Neural cell (in vitro differentiated cells): ENCODE measurements around the gene RBM20. TPM values are rescaled to one million over a fixed set of nuclear protein-coding genes. Genes with fewer than 3 reads are reported as not detected.

Experiments
- H2AFZ ChIP-seq: fragments of 200-600, 300-800 bp; sonication (generic), shearing (Covaris generic); 2 replicates; pipeline ENCODE4 v1.6.0; 2014; ENCODE audit warnings: low read depth, mild to moderate bottlenecking, antibody characterized with exemption, low read length, moderate library complexity
- H3F3A ChIP-seq: fragments of 200-600 bp; shearing (Covaris generic); 2 replicates; pipeline ENCODE4 v1.6.1; 2016; ENCODE audit warnings: mild to moderate bottlenecking, moderate library complexity, mixed read lengths, antibody characterized with exemption, low read length; ENCODE audit not compliant: insufficient read depth, poor library complexity, severe bottlenecking
- H3K27ac ChIP-seq: fragments of 200-600, 300-800 bp; sonication (generic), shearing (Covaris generic); 2 replicates; pipeline ENCODE4 v1.5.1; 2014; ENCODE audit warnings: mild to moderate bottlenecking, low read length, moderate library complexity
- H3K27me3 ChIP-seq: fragments of 300-800, 200-600 bp; sonication (generic), shearing (Covaris generic); 2 replicates; pipeline ENCODE4 v1.6.0; 2014; ENCODE audit warnings: mild to moderate bottlenecking, low read depth, low read length, moderate library complexity; ENCODE audit not compliant: insufficient read depth
- H3K36me3 ChIP-seq: fragments of 300-800, 200-600 bp; sonication (generic), shearing (Covaris generic); 2 replicates; pipeline ENCODE4 v1.5.1; 2014; ENCODE audit warnings: mild to moderate bottlenecking, antibody characterized with exemption, low read length, moderate library complexity; ENCODE audit not compliant: insufficient read depth
- H3K4me2 ChIP-seq: fragments of 300-800, 200-600 bp; sonication (generic), shearing (Covaris generic); 2 replicates; pipeline ENCODE4 v1.6.0; 2014; ENCODE audit warnings: mild to moderate bottlenecking, low read length
- H3K4me3 ChIP-seq: fragments of 300-800, 200-600 bp; sonication (generic), shearing (Covaris generic); 2 replicates; pipeline ENCODE4 v1.5.1; 2014; ENCODE audit warnings: mild to moderate bottlenecking, low read length, moderate library complexity
- H3K79me2 ChIP-seq: fragments of 200-600 bp; shearing (Covaris generic); replicated peaks from 2 replicates; pipeline ENCODE4 v1.6.0; 2014; ENCODE audit warnings: mild to moderate bottlenecking, low read length, moderate library complexity; ENCODE audit not compliant: insufficient read depth
- H3K9ac ChIP-seq: fragments of 300-800, 200-600 bp; sonication (generic), shearing (Covaris generic); 2 replicates; pipeline ENCODE4 v1.6.1; 2016; ENCODE audit warnings: mild to moderate bottlenecking, low read length, mixed read lengths
- H3K9me2 ChIP-seq: fragments of 200-600 bp; shearing (Covaris generic); 2 replicates; pipeline ENCODE4 v1.6.1; 2016; ENCODE audit warnings: mild to moderate bottlenecking, low read length, mixed read lengths; ENCODE audit not compliant: insufficient read depth
- H3K9me3 ChIP-seq: fragments of 200-600, 300-800 bp; sonication (generic), shearing (Covaris generic); 2 replicates; pipeline ENCODE4 v1.6.1; 2016; ENCODE audit warnings: mild to moderate bottlenecking, mixed run types, low read length, moderate library complexity, mixed read lengths
- H4K20me1 ChIP-seq: fragments of 200-600 bp; shearing (Covaris generic); 2 replicates; pipeline ENCODE4 v1.6.1; 2016; ENCODE audit warnings: mild to moderate bottlenecking, mixed run types; ENCODE audit not compliant: insufficient read depth
- EP300 ChIP-seq: fragments of 450-650 bp; conservative IDR thresholded peaks from 2 replicates; pipeline ENCODE4 v1.6.1; 2014; ENCODE audit warnings: antibody characterized with exemption, mild to moderate bottlenecking, moderate library complexity; ENCODE audit not compliant: poor library complexity, severe bottlenecking
- EZH2 ChIP-seq: fragments of 200-600, 300-800 bp; shearing (Covaris generic), sonication (generic); IDR thresholded peaks from 2 replicates; pipeline ENCODE4 v1.6.1; 2014; ENCODE audit warnings: antibody characterized with exemption, low read length, borderline replicate concordance, mild to moderate bottlenecking; ENCODE audit not compliant: insufficient read depth, poor library complexity, severe bottlenecking
- MXI1 ChIP-seq: fragments of 450-650 bp; conservative IDR thresholded peaks from 2 replicates; pipeline ENCODE4 v1.6.1; 2014; ENCODE audit warnings: antibody characterized with exemption, mild to moderate bottlenecking; ENCODE audit not compliant: poor library complexity, severe bottlenecking
- POLR2AphosphoS5 ChIP-seq: IDR thresholded peaks from 2 replicates; pipeline ENCODE4 v1.6.1; 2012
- RAD21 ChIP-seq: fragments of 450-650 bp; conservative IDR thresholded peaks from 2 replicates; pipeline ENCODE4 v1.6.1; 2014; ENCODE audit warnings: antibody characterized with exemption, mild to moderate bottlenecking, moderate library complexity
- SMC3 ChIP-seq: fragments of 450-650 bp; conservative IDR thresholded peaks from 2 replicates; pipeline ENCODE4 v1.6.1; 2014; ENCODE audit warnings: antibody characterized with exemption, mild to moderate bottlenecking, moderate library complexity; ENCODE audit not compliant: poor library complexity
- TAF1 ChIP-seq: IDR thresholded peaks from 2 replicates; pipeline ENCODE4 v1.6.1; 2012; ENCODE audit warnings: low read depth
- polyA plus RNA-seq: library from polyadenylated mRNA; depleted of rRNA; stranded (reverse); fragments of >200 nt; gene quantifications from 2 replicates; pipeline ENCODE4 v1.2.3, GENCODE V29; 2014
- TF ChIP-seq, protein P1 (sequence below): IDR thresholded peaks from 2 replicates; pipeline ENCODE4 v1.6.1; 2012; ENCODE audit warnings: borderline replicate concordance
- TF ChIP-seq, protein P2 (sequence below): fragments of 450-650 bp; IDR thresholded peaks from 2 replicates; pipeline ENCODE4 v1.5.1; 2014; ENCODE audit warnings: antibody characterized with exemption, mild to moderate bottlenecking, moderate library complexity; ENCODE audit not compliant: poor library complexity, severe bottlenecking

The RBM20 gene
- polyA plus RNA-seq, 1 donor from 2014 or later = 0.07 TPM

DNA sequence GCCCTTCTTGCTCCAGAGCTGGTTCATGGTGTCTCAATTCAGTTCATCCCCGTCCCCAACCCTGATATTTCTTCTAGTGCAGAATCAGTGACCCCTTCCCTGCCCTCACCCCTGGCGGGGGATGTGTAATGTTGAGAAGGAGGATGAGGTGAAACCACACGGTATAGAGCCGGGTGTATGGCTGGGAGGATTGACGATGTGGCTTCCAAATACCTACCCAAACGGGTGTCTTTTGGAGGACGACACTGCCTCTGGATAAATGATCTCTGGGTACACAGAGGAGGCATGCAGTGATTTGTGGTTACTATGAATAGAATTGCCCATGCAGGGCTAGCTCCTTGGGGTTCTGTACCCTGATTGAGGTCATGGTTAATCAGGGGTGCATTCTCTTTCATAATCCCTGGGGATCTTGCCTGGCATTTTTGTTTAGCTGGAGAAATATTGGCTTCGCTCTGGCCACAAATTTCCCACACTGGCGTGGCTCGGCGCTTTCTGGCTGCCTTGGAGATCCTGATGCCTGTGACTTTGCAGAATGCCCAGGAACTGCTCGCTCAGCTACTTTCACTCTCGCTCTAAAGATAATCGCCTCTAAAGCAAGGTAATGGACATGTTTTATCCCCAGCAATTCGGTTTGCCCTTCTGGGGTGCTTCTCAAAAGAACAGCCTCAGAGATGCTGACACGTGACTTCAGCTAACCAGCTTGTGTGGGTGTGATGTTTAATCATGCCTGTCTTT lies 89.2 kb downstream of the RBM20 start:
- TF ChIP-seq POLR2AphosphoS5 = no peak
- TF ChIP-seq TAF1 = no peak
- TF ChIP-seq EP300 = no peak
- TF ChIP-seq, protein P1, sequence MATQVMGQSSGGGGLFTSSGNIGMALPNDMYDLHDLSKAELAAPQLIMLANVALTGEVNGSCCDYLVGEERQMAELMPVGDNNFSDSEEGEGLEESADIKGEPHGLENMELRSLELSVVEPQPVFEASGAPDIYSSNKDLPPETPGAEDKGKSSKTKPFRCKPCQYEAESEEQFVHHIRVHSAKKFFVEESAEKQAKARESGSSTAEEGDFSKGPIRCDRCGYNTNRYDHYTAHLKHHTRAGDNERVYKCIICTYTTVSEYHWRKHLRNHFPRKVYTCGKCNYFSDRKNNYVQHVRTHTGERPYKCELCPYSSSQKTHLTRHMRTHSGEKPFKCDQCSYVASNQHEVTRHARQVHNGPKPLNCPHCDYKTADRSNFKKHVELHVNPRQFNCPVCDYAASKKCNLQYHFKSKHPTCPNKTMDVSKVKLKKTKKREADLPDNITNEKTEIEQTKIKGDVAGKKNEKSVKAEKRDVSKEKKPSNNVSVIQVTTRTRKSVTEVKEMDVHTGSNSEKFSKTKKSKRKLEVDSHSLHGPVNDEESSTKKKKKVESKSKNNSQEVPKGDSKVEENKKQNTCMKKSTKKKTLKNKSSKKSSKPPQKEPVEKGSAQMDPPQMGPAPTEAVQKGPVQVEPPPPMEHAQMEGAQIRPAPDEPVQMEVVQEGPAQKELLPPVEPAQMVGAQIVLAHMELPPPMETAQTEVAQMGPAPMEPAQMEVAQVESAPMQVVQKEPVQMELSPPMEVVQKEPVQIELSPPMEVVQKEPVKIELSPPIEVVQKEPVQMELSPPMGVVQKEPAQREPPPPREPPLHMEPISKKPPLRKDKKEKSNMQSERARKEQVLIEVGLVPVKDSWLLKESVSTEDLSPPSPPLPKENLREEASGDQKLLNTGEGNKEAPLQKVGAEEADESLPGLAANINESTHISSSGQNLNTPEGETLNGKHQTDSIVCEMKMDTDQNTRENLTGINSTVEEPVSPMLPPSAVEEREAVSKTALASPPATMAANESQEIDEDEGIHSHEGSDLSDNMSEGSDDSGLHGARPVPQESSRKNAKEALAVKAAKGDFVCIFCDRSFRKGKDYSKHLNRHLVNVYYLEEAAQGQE = no peak
- TF ChIP-seq, protein P2, sequence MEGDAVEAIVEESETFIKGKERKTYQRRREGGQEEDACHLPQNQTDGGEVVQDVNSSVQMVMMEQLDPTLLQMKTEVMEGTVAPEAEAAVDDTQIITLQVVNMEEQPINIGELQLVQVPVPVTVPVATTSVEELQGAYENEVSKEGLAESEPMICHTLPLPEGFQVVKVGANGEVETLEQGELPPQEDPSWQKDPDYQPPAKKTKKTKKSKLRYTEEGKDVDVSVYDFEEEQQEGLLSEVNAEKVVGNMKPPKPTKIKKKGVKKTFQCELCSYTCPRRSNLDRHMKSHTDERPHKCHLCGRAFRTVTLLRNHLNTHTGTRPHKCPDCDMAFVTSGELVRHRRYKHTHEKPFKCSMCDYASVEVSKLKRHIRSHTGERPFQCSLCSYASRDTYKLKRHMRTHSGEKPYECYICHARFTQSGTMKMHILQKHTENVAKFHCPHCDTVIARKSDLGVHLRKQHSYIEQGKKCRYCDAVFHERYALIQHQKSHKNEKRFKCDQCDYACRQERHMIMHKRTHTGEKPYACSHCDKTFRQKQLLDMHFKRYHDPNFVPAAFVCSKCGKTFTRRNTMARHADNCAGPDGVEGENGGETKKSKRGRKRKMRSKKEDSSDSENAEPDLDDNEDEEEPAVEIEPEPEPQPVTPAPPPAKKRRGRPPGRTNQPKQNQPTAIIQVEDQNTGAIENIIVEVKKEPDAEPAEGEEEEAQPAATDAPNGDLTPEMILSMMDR = no peak
- no peak for TF ChIP-seq RAD21
- no peak for TF ChIP-seq MXI1
- Histone ChIP-seq H3K27me3 (no peaks in the 10 kb centered on the region), H3K9ac (no peak overlapping the region), H3K9me3 (no peaks in the 10 kb centered on the region), H4K20me1 (no peaks in the 10 kb centered on the region), H3K9me2 (no peaks in the 10 kb centered on the region), H3K36me3 (no peaks in the 10 kb centered on the region), H3F3A (no peaks in the 10 kb centered on the region), H3K27ac (no peak overlapping the region), H3K4me3 (no peak overlapping the region), H2AFZ (no peak overlapping the region), H3K79me2 (no peaks in the 10 kb centered on the region), H3K4me2 (no peak overlapping the region)

DNA sequence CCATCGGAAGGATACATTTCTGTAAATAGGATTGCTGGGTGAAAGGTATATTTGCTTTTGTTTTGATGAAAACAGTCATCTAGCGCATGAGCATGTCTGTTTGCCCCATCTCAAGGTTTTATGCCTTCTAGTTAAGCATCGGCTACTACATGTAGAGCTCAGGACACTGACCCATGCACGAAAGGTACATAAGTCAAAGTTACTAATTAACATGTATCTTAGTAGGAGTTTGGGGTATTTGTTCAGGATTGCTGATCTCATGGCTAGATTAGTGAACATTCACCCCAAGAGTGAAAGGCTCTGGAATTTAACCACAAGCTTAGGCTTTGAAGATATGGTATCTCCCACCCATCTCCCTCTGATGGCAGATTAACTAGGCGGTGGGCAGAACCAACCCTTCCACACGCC lies 91.5 kb downstream of the RBM20 start:
- H3K4me2 ChIP-seq = no peak overlapping the region
- no peak overlapping the region for H3K4me3 ChIP-seq
- H2AFZ ChIP-seq = no peak overlapping the region
- no peaks in the 10 kb centered on the region for H3F3A ChIP-seq
- TF ChIP-seq POLR2AphosphoS5 (no peak), RAD21 (no peak), SMC3 (no peak), EP300 (no peak), MXI1 (no peak), EZH2 (no peak), TAF1 (no peak)
- TF ChIP-seq, protein P1 = no peak
- TF ChIP-seq, protein P2 = no peak
- no peak overlapping the region for H3K27ac ChIP-seq
- no peaks in the 10 kb centered on the region for H3K9me2 ChIP-seq
- H3K79me2 ChIP-seq = no peaks in the 10 kb centered on the region
- no peak overlapping the region for H3K9ac ChIP-seq
- H4K20me1 ChIP-seq = no peaks in the 10 kb centered on the region
- no peaks in the 10 kb centered on the region for H3K9me3 ChIP-seq
- no peaks in the 10 kb centered on the region for H3K36me3 ChIP-seq
- H3K27me3 ChIP-seq = no peaks in the 10 kb centered on the region
